Panc1 (cell line): Measurements from ENCODE around the gene KMT2C. TPM values are rescaled to one million over a fixed set of nuclear protein-coding genes. Genes with fewer than 3 reads are reported as not detected.
"Not testable (repeated sequence)": the region's sequence is repeated elsewhere in the genome, so short reads cannot be mapped to it uniquely, and the experiment has no call there.

Source experiments
- ATAC-seq: fragments of 200-7000 bp; cut with Tn5 transposase; 2 replicates; pipeline ENCODE4 v1.9.1; 2020; ENCODE audit warnings: mild to moderate bottlenecking, moderate library complexity
- BruUV-seq: library from RNA; stranded (reverse); fragments of 400-500 nt; replicated peaks from 2 replicates; lab custom pipeline; 2021; lab: Mats Ljungman, UMichigan
- CTCF ChIA-PET: fragments of 300-600 bp; sonication (Branson Sonifier 250); formaldehyde crosslinking; loops from one replicate; lab custom pipeline; 2022; ENCODE audit warnings: antibody characterized with exemption; lab: Charles Lee
- POLR2A ChIA-PET: fragments of 300-600 bp; sonication (Branson Sonifier 250); formaldehyde crosslinking; loops from one replicate; lab custom pipeline; 2022; ENCODE audit warnings: antibody characterized with exemption; lab: Charles Lee
- DNase-seq: peaks from one replicate; pipeline ENCODE4 v3.0.0-alpha.2; 2010; ENCODE audit warnings: low read depth, low spot score
- H3K27ac ChIP-seq: 2 replicates; pipeline ENCODE4 v1.5.1; 2011; ENCODE audit warnings: mild to moderate bottlenecking, low read length, inconsistent platforms
- H3K27me3 ChIP-seq: fragments of 200-500 bp; sonication (Bioruptor generic); 2 replicates; pipeline ENCODE4 v1.6.0; 2014; ENCODE audit warnings: low read length, inconsistent platforms; ENCODE audit not compliant: control insufficient read depth, insufficient read depth
- H3K36me3 ChIP-seq: fragments of 200-500 bp; sonication (Bioruptor generic); 2 replicates; pipeline ENCODE4 v1.5.1; 2014; ENCODE audit warnings: inconsistent platforms, mild to moderate bottlenecking, low read length, moderate library complexity; ENCODE audit not compliant: control insufficient read depth, insufficient read depth
- H3K4me1 ChIP-seq: 2 replicates; pipeline ENCODE4 v1.5.1; 2011; ENCODE audit warnings: inconsistent platforms, mild to moderate bottlenecking, low read length, moderate library complexity; ENCODE audit not compliant: control insufficient read depth, insufficient read depth
- H3K4me3 ChIP-seq, 2 experiments: 2 replicates each; pipeline ENCODE4 v1.5.1; 2011 to 2012; ENCODE audit warnings: low read depth in 2 of 2, low read length in 2 of 2, mild to moderate bottlenecking in 2 of 2, inconsistent platforms in 1 of 2, moderate library complexity in 1 of 2
- H3K9me3 ChIP-seq: fragments of 200-500 bp; sonication (Bioruptor generic); 2 replicates; pipeline ENCODE4 v1.5.1; 2014; ENCODE audit warnings: low read depth, mild to moderate bottlenecking, inconsistent platforms, low read length, moderate library complexity; ENCODE audit not compliant: control insufficient read depth, insufficient read depth
- CTCF ChIP-seq: fragments of 450-650 bp; IDR thresholded peaks from 2 replicates; pipeline ENCODE4 v1.5.1; 2017; ENCODE audit warnings: mild to moderate bottlenecking
- POLR2AphosphoS5 ChIP-seq: IDR thresholded peaks from 2 replicates; pipeline ENCODE4 v1.6.1; 2012; ENCODE audit warnings: mild to moderate bottlenecking, low read depth, low read length, moderate library complexity
- REST ChIP-seq, 2 experiments: IDR thresholded peaks; 2 replicates each; pipeline ENCODE4 v1.6.1; 2011 to 2012; ENCODE audit warnings: low read depth in 2 of 2, control low read depth in 1 of 2, low read length in 1 of 2, mild to moderate bottlenecking in 1 of 2, moderate library complexity in 1 of 2; ENCODE audit not compliant: insufficient read depth in 1 of 2
- SIN3A ChIP-seq: IDR thresholded peaks from 2 replicates; pipeline ENCODE4 v1.6.1; 2012; ENCODE audit warnings: low read depth, mild to moderate bottlenecking, low read length, moderate library complexity, borderline replicate concordance; ENCODE audit not compliant: insufficient read depth
- TCF7L2 ChIP-seq: IDR thresholded peaks from 2 replicates; pipeline ENCODE4 v1.6.1; 2011; ENCODE audit warnings: mild to moderate bottlenecking, low read depth, low read length, inconsistent platforms
- in situ Hi-C: cut with HindIII; loops from 2 replicates; pipeline ENCODE4 v1.10.0; 2016; ENCODE audit warnings: low sequenced_read_pairs, low pct_unique_long_range_greater_than_20kb
- intact Hi-C: fragments of 100-400 bp; cut with micrococcal nuclease; formaldehyde crosslinking; loops from one replicate; pipeline ENCODE4 v1.10.0; 2022; ENCODE audit not compliant: unreplicated experiment
- total RNA-seq: library from RNA; stranded (reverse); gene quantifications from one replicate; pipeline ENCODE4 v1.2.1, GENCODE V29; 2021; ENCODE audit not compliant: unreplicated experiment

The KMT2C gene
- total RNA-seq, 1 experiment from 2014 or later: 42.5 TPM

GRCh38 chr7:152208766-152209165 is 227.0 kb downstream of the KMT2C start:
- H3K27ac ChIP-seq, H3K4me1 ChIP-seq, H3K27me3 ChIP-seq, in situ Hi-C loops, H3K9me3 ChIP-seq, DNase-seq, ATAC-seq, CTCF ChIA-PET, POLR2A ChIA-PET, intact Hi-C loops, H3K36me3 ChIP-seq, H3K4me3 ChIP-seq, BruUV-seq: not testable (repeated sequence)

GRCh38 chr7:152204417-152204816 is 231.4 kb downstream of the KMT2C start:
- ChIA-PET POLR2A (interaction anchor here (0.6 kb wide), 1 partner anchor 48 kb away, joined by 3 read pairs; no protein-coding TSS in a partner anchor), CTCF (interaction anchor here (0.7 kb wide), 1 partner anchor 536 kb away, joined by 4 read pairs; no protein-coding TSS in a partner anchor)
- H3K27ac ChIP-seq, H3K4me3 ChIP-seq, BruUV-seq, intact Hi-C loops, DNase-seq, H3K4me1 ChIP-seq, H3K9me3 ChIP-seq, ATAC-seq, H3K36me3 ChIP-seq, H3K27me3 ChIP-seq, in situ Hi-C loops: not testable (repeated sequence)

- BruUV-seq: no TSS peak
- intact Hi-C loops: no loop called here
- H3K4me1 ChIP-seq: no peaks in the 10 kb centered on the region
- in situ Hi-C loops: no loop called here
- no peak for ATAC-seq
- H3K36me3 ChIP-seq: no peaks in the 10 kb centered on the region; the same call in 1 of the 2 replicates
- POLR2A ChIA-PET: no interaction called here
- H3K9me3 ChIP-seq: no peaks in the 10 kb centered on the region
- H3K27ac ChIP-seq: no peak overlapping the region
- CTCF ChIA-PET: no interaction called here
- H3K4me3 ChIP-seq: no peak overlapping the region
- DNase-seq: no peak
- TF ChIP-seq REST (IDR thresholded peaks at IDR 0.05; ENCODE audit: insufficient read depth in 1 of 2, low read depth in 2 of 2, low read length in 1 of 2): no peak
- no peak for TF ChIP-seq CTCF
- TF ChIP-seq SIN3A: no peak
- TF ChIP-seq POLR2AphosphoS5: no peak
- TF ChIP-seq TCF7L2: no peak
- no peaks in the 10 kb centered on the region for H3K27me3 ChIP-seq
These were observed 232.7 kb downstream of the KMT2C start for GRCh38 chr7:152203095-152203494.
